GM12878 (cell line): ENCODE measurements around the gene TGIF2. TPM values are rescaled to one million over a fixed set of nuclear protein-coding genes. Genes with fewer than 3 reads are reported as not detected.
"Not testable (repeated sequence)": the region's sequence is repeated elsewhere in the genome, so short reads cannot be mapped to it uniquely, and the experiment has no call there.

Source experiments
- ATAC-seq: fragments of 200-7000 bp; cut with Tn5 transposase; 3 replicates; pipeline ENCODE4 v1.9.1; 2020; ENCODE audit warnings: mild to moderate bottlenecking, moderate library complexity
- BruUV-seq: library from RNA; stranded (reverse); fragments of 400-500 nt; replicated peaks from 2 replicates; lab custom pipeline; 2021; lab: Mats Ljungman, UMichigan
- CTCF ChIA-PET: fragments of 300-600 bp; sonication (Branson Sonifier 250); formaldehyde crosslinking; extraction: SDS; loops from one replicate; lab custom pipeline; 2021; ENCODE audit warnings: inconsistent platforms; lab: Yijun Ruan, JAX
- POLR2A ChIA-PET: fragments of 350-600 bp; formaldehyde crosslinking; extraction: SDS; loops from one replicate; lab custom pipeline; 2021; ENCODE audit warnings: inconsistent platforms; lab: Charles Lee
- RAD21 ChIA-PET: fragments of 300-600 bp; sonication (Branson Sonifier 250); formaldehyde crosslinking; loops from one replicate; lab custom pipeline; 2023; ENCODE audit warnings: antibody characterized with exemption; ENCODE audit not compliant: unreplicated experiment; lab: Charles Lee
- SMC1A ChIA-PET: fragments of 300-600 bp; sonication (Branson Sonifier 250); formaldehyde crosslinking; loops from one replicate; lab custom pipeline; 2023; ENCODE audit not compliant: unreplicated experiment, uncharacterized antibody; lab: Charles Lee
- DNase-seq: peaks from one replicate; pipeline ENCODE4 v3.0.0-alpha.2; 2011; ENCODE audit warnings: low read depth, low spot score
- FAIRE-seq: peaks from 3 replicates; lab custom pipeline; 2011; peaks lifted over from hg19 to GRCh38; lab: Jason Lieb, UNC
- H2AFZ ChIP-seq: 2 replicates; pipeline ENCODE4 v1.6.0; 2011; ENCODE audit warnings: low read depth, low read length, control low read depth; ENCODE audit not compliant: control insufficient read depth
- H3K27ac ChIP-seq: 2 replicates; pipeline ENCODE4 v1.5.1; 2011; ENCODE audit warnings: control low read depth; ENCODE audit not compliant: control insufficient read depth, insufficient read depth
- H3K27me3 ChIP-seq, 2 experiments: replicated peaks in 1 of 2; 2 replicates each; pipeline versions ENCODE4 v1.6.0 to v1.6.1; 2011; ENCODE audit warnings: low read length in 1 of 2; ENCODE audit not compliant: control insufficient read depth in 2 of 2, insufficient read depth in 2 of 2
- H3K36me3 ChIP-seq, 2 experiments: 2 replicates each; pipeline ENCODE4 v1.5.1; 2011; ENCODE audit warnings: low read length in 1 of 2; ENCODE audit not compliant: control insufficient read depth in 2 of 2, insufficient read depth in 2 of 2
- H3K4me1 ChIP-seq: 2 replicates; pipeline ENCODE4 v1.6.1; 2011; ENCODE audit warnings: mild to moderate bottlenecking, low read length, moderate library complexity, mixed read lengths; ENCODE audit not compliant: control insufficient read depth, insufficient read depth
- H3K4me2 ChIP-seq: 2 replicates; pipeline ENCODE4 v1.6.0; 2011; ENCODE audit warnings: control low read depth; ENCODE audit not compliant: control insufficient read depth, insufficient read depth
- H3K4me3 ChIP-seq: fragments of 200-600 bp; sonication (generic); 2 replicates; pipeline ENCODE4 v1.5.1; 2016
- H3K79me2 ChIP-seq: 2 replicates; pipeline ENCODE4 v1.6.0; 2011; ENCODE audit warnings: low read length; ENCODE audit not compliant: control insufficient read depth, insufficient read depth
- H3K9ac ChIP-seq: 2 replicates; pipeline ENCODE4 v1.8.0; 2011; ENCODE audit warnings: low read length, control low read depth, mixed read lengths; ENCODE audit not compliant: control insufficient read depth, insufficient read depth
- H3K9me3 ChIP-seq: replicated peaks from 3 replicates; pipeline ENCODE4 v1.5.1; 2011; ENCODE audit warnings: mild to moderate bottlenecking, low read length; ENCODE audit not compliant: control insufficient read depth, insufficient read depth
- H4K20me1 ChIP-seq: 2 replicates; pipeline ENCODE4 v1.6.0; 2011; ENCODE audit not compliant: control insufficient read depth, insufficient read depth
- PAX5 ChIP-seq: IDR thresholded peaks from 2 replicates; pipeline ENCODE4 v1.6.1; 2011; ENCODE audit warnings: low read depth, low read length, borderline replicate concordance
- POLR2A ChIP-seq: IDR thresholded peaks from 2 replicates; pipeline ENCODE4 v1.6.1; 2011; ENCODE audit warnings: low read depth, mild to moderate bottlenecking, low read length
- STAT3 ChIP-seq: IDR thresholded peaks from 2 replicates; pipeline ENCODE4 v1.6.1; 2011; ENCODE audit warnings: low read depth, low read length, improper control_type of control experiment
- USF2 ChIP-seq: IDR thresholded peaks from 2 replicates; pipeline ENCODE4 v1.6.1; 2011; ENCODE audit warnings: low read depth, low read length, improper control_type of control experiment, borderline replicate concordance
- WGBS: methylation state at CpG from one replicate; pipeline ENCODE4 v1.1.6; 2016; ENCODE audit warnings: low lambda C conversion rate; ENCODE audit not compliant: insufficient replicate concordance, insufficient coverage; ENCODE audit errors: missing lambda C conversion rate; 5-methylcytosine and 5-hydroxymethylcytosine counted together
- in situ Hi-C: fragments of 300-500 bp; cut with MboI; formaldehyde crosslinking; loops from 9 replicates; pipeline ENCODE4 v1.14.3; 2018; ENCODE audit warnings: mixed read lengths
- intact Hi-C: fragments of 100-400 bp; cut with micrococcal nuclease; formaldehyde crosslinking; loops from one replicate; pipeline ENCODE4 v1.14.2; 2022; ENCODE audit not compliant: unreplicated experiment
- polyA plus RNA-seq, 11 experiments: library from polyadenylated mRNA; depleted of rRNA in 4 of 11; unstranded in 6 of 11; stranded (reverse) in 5 of 11; fragments of >200 nt; fragmentation: Nextera tagmentation in 4 of 11; fragmentation: Illumina TruSeq in 1 of 11; extraction: Ambion mirVana in 4 of 11; extraction: Trizol in 1 of 11; gene quantifications; 1 replicate in 1 of 11; 2 replicates in 10 of 11; pipeline versions ENCODE4 v1.2.1 to v1.2.3, GENCODE V29; 2011 to 2016; ENCODE audit warnings: inconsistent platforms in 2 of 11, missing spikeins in 2 of 11, low read depth in 1 of 11
- total RNA-seq, 4 experiments: library from RNA; depleted of rRNA in 3 of 4; stranded (reverse); fragments of >200 nt in 3 of 4; fragmentation: Illumina TruSeq in 1 of 4; extraction: Trizol in 1 of 4; gene quantifications; 2 replicates each; pipeline versions ENCODE4 v1.2.1 to v1.2.3, GENCODE V29; 2013 to 2021

The TGIF2 gene
- total and polyA plus RNA-seq, 10 of the 15 experiments (the other 5 are each of a cell fraction or from before 2014, with no cell fraction given) = 13.1 to 47.1 (median 36.6) TPM

- no peak overlapping the region for H3K27ac ChIP-seq
- no peaks in the 10 kb centered on the region for H3K36me3 ChIP-seq
- ATAC-seq = no peak
- H3K9ac ChIP-seq = no peak overlapping the region
- intact Hi-C loops (no loop called here), in situ Hi-C loops (no loop called here)
- SMC1A ChIA-PET = no interaction called here
- H4K20me1 ChIP-seq = no peaks in the 10 kb centered on the region
- peaks cover 5% of the 10 kb centered on the region; the same call in 2 of the 3 replicates for H3K9me3 ChIP-seq
- TF ChIP-seq PAX5 (no peak), USF2 (no peak), POLR2A (no peak), STAT3 (no peak)
- H2AFZ ChIP-seq = no peak overlapping the region
- RAD21 ChIA-PET = no interaction called here
- no TSS peak for BruUV-seq
- H3K4me2 ChIP-seq = no peak overlapping the region
- DNase-seq = no peak
- H3K4me3 ChIP-seq = no peak overlapping the region
- no peak for FAIRE-seq
- H3K79me2 ChIP-seq = no peaks in the 10 kb centered on the region
- 83% methylated on average over 1 of the region's 1 CpG for WGBS
- POLR2A ChIA-PET = no interaction called here
- CTCF ChIA-PET = no interaction called here
- H3K27me3 ChIP-seq = no peaks in the 10 kb centered on the region
- H3K4me1 ChIP-seq = no peaks in the 10 kb centered on the region
Measured at GRCh38 chr20:36563374-36563773, 10.0 kb upstream of the TGIF2 start.

GRCh38 chr20:36564078-36564725 lies 9.2 kb upstream of the TGIF2 start:
- RAD21 ChIA-PET, H3K4me1 ChIP-seq, H3K4me3 ChIP-seq, H3K36me3 ChIP-seq, H3K9me3 ChIP-seq, H3K27ac ChIP-seq, intact Hi-C loops, BruUV-seq, in situ Hi-C loops, CTCF ChIA-PET, FAIRE-seq, H4K20me1 ChIP-seq, H3K9ac ChIP-seq, POLR2A ChIA-PET, H3K79me2 ChIP-seq, DNase-seq, SMC1A ChIA-PET, ATAC-seq, H3K27me3 ChIP-seq, H3K4me2 ChIP-seq, H2AFZ ChIP-seq: not testable (repeated sequence)
- WGBS = 93% methylated on average over 12 of the region's 13 CpGs

GRCh38 chr20:36564726-36565121 lies 8.7 kb upstream of the TGIF2 start:
- H3K4me3 ChIP-seq, in situ Hi-C loops, H3K4me2 ChIP-seq, H2AFZ ChIP-seq, H3K79me2 ChIP-seq, H3K27me3 ChIP-seq, H3K9ac ChIP-seq, FAIRE-seq, intact Hi-C loops, H3K27ac ChIP-seq, POLR2A ChIA-PET, H4K20me1 ChIP-seq, H3K36me3 ChIP-seq, H3K9me3 ChIP-seq, RAD21 ChIA-PET, H3K4me1 ChIP-seq, DNase-seq, ATAC-seq, BruUV-seq: not testable (repeated sequence)
- ChIA-PET SMC1A (interaction anchor here (0.7 kb wide), 1 partner anchor 30 kb away, joined by 3 read pairs; no protein-coding TSS in a partner anchor), CTCF (interaction anchor here (1.3 kb wide), 1 partner anchor 24 kb away, joined by 3 read pairs; no protein-coding TSS in a partner anchor)
- 86% methylated on average over 6 of the region's 6 CpGs for WGBS
